ENCODE measurements around the gene YY1. TPM values are rescaled to one million over a fixed set of nuclear protein-coding genes. Genes with fewer than 3 reads are reported as not detected.

The YY1 gene
- total RNA-seq, 4 donors from 2014 or later, result 50.8 to 61.3 (median 58.6) TPM

- H3K27me3 ChIP-seq, result no peaks in the 10 kb centered on the region
- H3K4me3 ChIP-seq, result no peak overlapping the region
- no peak overlapping the region for H3K27ac ChIP-seq
- DNase-seq, result no peak
- H3K36me3 ChIP-seq, result no peaks in the 10 kb centered on the region
- no peaks in the 10 kb centered on the region for H3K4me1 ChIP-seq
- intact Hi-C loops (cut with DNase I; ENCODE audit: low total_unique reads) (no loop called here), in situ Hi-C loops (cut with MboI; ENCODE audit: low pct_ligation_motif_present in 1 of 4, low pct_unique_long_range_greater_than_20kb in 1 of 4, low sequenced_read_pairs in 3 of 4) (no loop called here)
- no peaks in the 10 kb centered on the region for H3K9me3 ChIP-seq
- 94 to 100% methylated on average over 3 of the region's 3 CpGs for WGBS, 2 donors (ENCODE audit: low coverage in 1 of 2)
- TF ChIP-seq EP300 (IDR thresholded peaks at IDR 0.05; ENCODE audit: low read depth) (no peak), POLR2A (IDR thresholded peaks at IDR 0.05) (no peak), POLR2AphosphoS5 (IDR thresholded peaks at IDR 0.05) (no peak)
- TF ChIP-seq, protein P1, sequence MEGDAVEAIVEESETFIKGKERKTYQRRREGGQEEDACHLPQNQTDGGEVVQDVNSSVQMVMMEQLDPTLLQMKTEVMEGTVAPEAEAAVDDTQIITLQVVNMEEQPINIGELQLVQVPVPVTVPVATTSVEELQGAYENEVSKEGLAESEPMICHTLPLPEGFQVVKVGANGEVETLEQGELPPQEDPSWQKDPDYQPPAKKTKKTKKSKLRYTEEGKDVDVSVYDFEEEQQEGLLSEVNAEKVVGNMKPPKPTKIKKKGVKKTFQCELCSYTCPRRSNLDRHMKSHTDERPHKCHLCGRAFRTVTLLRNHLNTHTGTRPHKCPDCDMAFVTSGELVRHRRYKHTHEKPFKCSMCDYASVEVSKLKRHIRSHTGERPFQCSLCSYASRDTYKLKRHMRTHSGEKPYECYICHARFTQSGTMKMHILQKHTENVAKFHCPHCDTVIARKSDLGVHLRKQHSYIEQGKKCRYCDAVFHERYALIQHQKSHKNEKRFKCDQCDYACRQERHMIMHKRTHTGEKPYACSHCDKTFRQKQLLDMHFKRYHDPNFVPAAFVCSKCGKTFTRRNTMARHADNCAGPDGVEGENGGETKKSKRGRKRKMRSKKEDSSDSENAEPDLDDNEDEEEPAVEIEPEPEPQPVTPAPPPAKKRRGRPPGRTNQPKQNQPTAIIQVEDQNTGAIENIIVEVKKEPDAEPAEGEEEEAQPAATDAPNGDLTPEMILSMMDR (IDR thresholded peaks at IDR 0.05), result no peak
Measured at GRCh38 chr14:100200311-100200710, 38.6 kb upstream of the YY1 start.

DNA sequence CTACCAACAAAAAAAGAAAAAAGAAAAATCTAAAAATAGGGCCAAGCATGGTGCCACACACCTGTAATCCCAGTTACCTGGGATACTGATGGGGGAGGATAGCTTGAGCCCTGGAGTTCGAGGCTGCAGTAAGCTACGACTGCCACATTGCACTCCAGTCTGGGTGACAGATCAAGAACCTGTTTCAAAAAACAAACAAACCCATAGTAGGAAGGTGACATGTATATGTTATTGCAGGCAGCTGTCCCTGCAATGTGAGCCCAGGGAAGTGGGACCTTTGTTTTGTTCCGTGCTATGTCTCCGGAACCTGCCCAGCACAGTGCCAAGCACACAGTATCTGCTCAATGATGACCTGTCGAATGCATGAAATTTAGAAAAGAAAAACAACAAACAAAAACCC lies 37.2 kb upstream of the YY1 start:
- Histone ChIP-seq H3K36me3 (no peaks in the 10 kb centered on the region), H3K9me3 (no peaks in the 10 kb centered on the region)

GRCh38 chr14:100202712-100203111 lies 36.2 kb upstream of the YY1 start:
- H3K9me3 ChIP-seq, result no peaks in the 10 kb centered on the region
- no peak for DNase-seq
- no peak overlapping the region for H3K27ac ChIP-seq
- in situ Hi-C loops (cut with MboI; ENCODE audit: low pct_ligation_motif_present in 1 of 4, low pct_unique_long_range_greater_than_20kb in 1 of 4, low sequenced_read_pairs in 3 of 4), result no loop called here
- 70 to 83% methylated on average over 4 of the region's 4 CpGs for WGBS, 2 donors (ENCODE audit: low coverage in 1 of 2)
- H3K4me3 ChIP-seq, result no peak overlapping the region
- H3K27me3 ChIP-seq, result no peaks in the 10 kb centered on the region
- H3K4me1 ChIP-seq, result no peaks in the 10 kb centered on the region
- intact Hi-C loops (cut with DNase I; ENCODE audit: low total_unique reads), result no loop called here
- TF ChIP-seq EP300 (IDR thresholded peaks at IDR 0.05; ENCODE audit: low read depth), result no peak
- no peak for TF ChIP-seq POLR2AphosphoS5 (IDR thresholded peaks at IDR 0.05)
- no peak for TF ChIP-seq POLR2A (IDR thresholded peaks at IDR 0.05)
- TF ChIP-seq, protein P1 (IDR thresholded peaks at IDR 0.05), result no peak
- H3K36me3 ChIP-seq, result no peaks in the 10 kb centered on the region

More for the DNA sequence above, 37.2 kb upstream of the YY1 start:
- in situ Hi-C loops (cut with MboI; ENCODE audit: low pct_ligation_motif_present in 1 of 4, low pct_unique_long_range_greater_than_20kb in 1 of 4, low sequenced_read_pairs in 3 of 4) (no loop called here), intact Hi-C loops (cut with DNase I; ENCODE audit: low total_unique reads) (no loop called here)
- no peak for DNase-seq
- 60 to 67% methylated on average over 4 to 5 of the region's 5 CpGs for WGBS, 2 donors (ENCODE audit: low coverage in 1 of 2)
- Histone ChIP-seq H3K27me3 (no peaks in the 10 kb centered on the region), H3K4me1 (no peaks in the 10 kb centered on the region), H3K27ac (no peak overlapping the region), H3K4me3 (no peak overlapping the region)
- TF ChIP-seq POLR2A (IDR thresholded peaks at IDR 0.05), result no peak
- TF ChIP-seq POLR2AphosphoS5 (IDR thresholded peaks at IDR 0.05), result no peak
- no peak for TF ChIP-seq EP300 (IDR thresholded peaks at IDR 0.05; ENCODE audit: low read depth)
- TF ChIP-seq, protein P1 (IDR thresholded peaks at IDR 0.05), result no peak

DNA sequence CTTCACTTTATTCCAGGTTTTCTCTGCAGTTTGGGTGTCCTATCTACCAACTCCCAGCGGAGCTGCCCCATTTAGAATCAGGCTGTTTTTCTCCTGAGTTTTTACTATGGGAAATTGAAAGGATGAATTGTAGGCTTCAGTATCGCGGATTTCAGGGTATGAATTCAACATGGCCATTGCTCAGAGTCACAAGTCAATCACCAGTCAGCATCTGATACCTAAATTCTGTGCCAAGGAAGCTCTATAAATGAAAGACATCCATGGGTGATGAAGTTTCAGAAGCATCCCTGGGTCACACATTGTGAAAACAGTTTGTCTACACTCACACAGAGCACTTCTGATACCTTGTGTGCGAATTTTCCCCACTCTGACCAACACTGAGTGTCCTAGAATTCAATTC lies 35.8 kb upstream of the YY1 start:
- no peak for DNase-seq
- Histone ChIP-seq H3K27me3 (no peaks in the 10 kb centered on the region), H3K27ac (no peak overlapping the region), H3K4me1 (no peaks in the 10 kb centered on the region), H3K9me3 (no peaks in the 10 kb centered on the region), H3K36me3 (no peaks in the 10 kb centered on the region), H3K4me3 (no peak overlapping the region)
- WGBS, 2 donors (ENCODE audit: low coverage in 1 of 2), result 81 to 97% methylated on average over 4 of the region's 4 CpGs
- intact Hi-C loops (cut with DNase I; ENCODE audit: low total_unique reads), result no loop called here
- in situ Hi-C loops (cut with MboI; ENCODE audit: low pct_ligation_motif_present in 1 of 4, low pct_unique_long_range_greater_than_20kb in 1 of 4, low sequenced_read_pairs in 3 of 4), result no loop called here
- TF ChIP-seq EP300 (IDR thresholded peaks at IDR 0.05; ENCODE audit: low read depth) (no peak), POLR2A (IDR thresholded peaks at IDR 0.05) (no peak), POLR2AphosphoS5 (IDR thresholded peaks at IDR 0.05) (no peak)
- TF ChIP-seq, protein P1 (IDR thresholded peaks at IDR 0.05), result no peak
